Mesothelial cell of epicardium (in vitro differentiated cells): ENCODE measurements around the gene TSPEAR. TPM values are rescaled to one million over a fixed set of nuclear protein-coding genes. Genes with fewer than 3 reads are reported as not detected.
"Not testable (repeated sequence)": the region's sequence is repeated elsewhere in the genome, so short reads cannot be mapped to it uniquely, and the experiment has no call there.

ENCODE experiments used
- DNase-seq, 2 experiments: peaks; one replicate each; pipeline ENCODE4 v3.0.0; 2021; ENCODE audit warnings: low spot score in 2 of 2; ENCODE audit not compliant: unreplicated experiment in 2 of 2
- H3K27ac Mint-ChIP-seq: 2 replicates; pipeline ENCODE4 v1.8.0; 2021; ENCODE audit warnings: mixed read lengths
- H3K27me3 Mint-ChIP-seq: 2 replicates; pipeline ENCODE4 v1.8.0; 2021; ENCODE audit warnings: low read depth, mixed read lengths
- H3K36me3 Mint-ChIP-seq: 2 replicates; pipeline ENCODE4 v1.8.0; 2021; ENCODE audit warnings: mixed read lengths
- H3K4me1 Mint-ChIP-seq: 2 replicates; pipeline ENCODE4 v1.8.0; 2021; ENCODE audit warnings: mixed read lengths
- H3K4me3 Mint-ChIP-seq: 2 replicates; pipeline ENCODE4 v1.8.0; 2021; ENCODE audit warnings: mild to moderate bottlenecking, moderate library complexity, mixed read lengths
- H3K9me3 Mint-ChIP-seq: 2 replicates; pipeline ENCODE4 v1.8.0; 2021; ENCODE audit warnings: mixed read lengths
- CTCF ChIP-seq: fragments of 200-600 bp; sonication (generic); IDR thresholded peaks from one replicate; pipeline ENCODE4 v1.5.0; 2021; ENCODE audit warnings: antibody characterized with exemption; ENCODE audit not compliant: unreplicated experiment
- total RNA-seq: library from RNA; stranded (reverse); gene quantifications from 3 replicates; pipeline ENCODE4 v1.2.1, GENCODE V29; 2021

Gene TSPEAR
- total RNA-seq, 1 donor from 2014 or later: 0.11 TPM

- H3K4me1 Mint-ChIP-seq: peaks cover 4% of the 10 kb centered on the region
Observed at GRCh38 chr21:44667612-44668011, 43.8 kb downstream of the TSPEAR start.

GRCh38 chr21:44666401-44667320, 44.7 kb downstream of the TSPEAR start, which contains the start of gene KRTAP12-2:
KRTAP12-2 (minus strand) TSS chr21:44666927; CDS start chr21:44666886, 41 bp downstream.
- H3K4me3 Mint-ChIP-seq: no peak within 1 kb of the TSS
- no peak within 1 kb of the TSS for H3K27ac Mint-ChIP-seq
- H3K27me3 Mint-ChIP-seq: peaks cover 4% of the 10 kb centered on the region
- no peaks in the 10 kb centered on the region for H3K36me3 Mint-ChIP-seq
- peak in 1 of 2 experiments; percentile 13 for DNase-seq
- TF ChIP-seq CTCF: no peak
- H3K9me3 Mint-ChIP-seq: peaks cover 49% of the 10 kb centered on the region
- H3K4me1 Mint-ChIP-seq: peaks cover 4% of the 10 kb centered on the region

More at GRCh38 chr21:44667612-44668011, 43.8 kb downstream of the TSPEAR start:
- Mint-ChIP-seq H3K36me3 (no peaks in the 10 kb centered on the region), H3K27me3 (peaks cover 2% of the 10 kb centered on the region), H3K9me3 (peaks cover 49% of the 10 kb centered on the region), H3K27ac (no peak overlapping the region), H3K4me3 (no peak overlapping the region)
- TF ChIP-seq CTCF: no peak
- no peak for DNase-seq

GRCh38 chr21:44664691-44665090, 46.7 kb downstream of the TSPEAR start:
- H3K4me3 Mint-ChIP-seq: no peak overlapping the region
- no peak for DNase-seq
- H3K27ac Mint-ChIP-seq: no peak overlapping the region
- no peaks in the 10 kb centered on the region for H3K36me3 Mint-ChIP-seq
- H3K27me3 Mint-ChIP-seq: peaks cover 4% of the 10 kb centered on the region
- TF ChIP-seq CTCF: no peak
- H3K9me3 Mint-ChIP-seq: peaks cover 36% of the 10 kb centered on the region
- peaks cover 4% of the 10 kb centered on the region for H3K4me1 Mint-ChIP-seq

- H3K9me3 Mint-ChIP-seq: peaks cover 31% of the 10 kb centered on the region
- not testable (repeated sequence) for H3K4me3 Mint-ChIP-seq, H3K36me3 Mint-ChIP-seq, H3K27me3 Mint-ChIP-seq, H3K4me1 Mint-ChIP-seq, H3K27ac Mint-ChIP-seq
- peak in 1 of 2 experiments; percentile 7 for DNase-seq
Observed at GRCh38 chr21:44661567-44661966, 49.8 kb downstream of the TSPEAR start.

- Mint-ChIP-seq H3K4me1 (no peaks in the 10 kb centered on the region), H3K36me3 (peaks cover 1% of the 10 kb centered on the region), H3K27me3 (peaks cover 7% of the 10 kb centered on the region), H3K27ac (no peak overlapping the region), H3K4me3 (no peak overlapping the region), H3K9me3 (peaks cover 35% of the 10 kb centered on the region)
- no peak for TF ChIP-seq CTCF
- peak in 1 of 2 experiments; percentile 13 for DNase-seq
Observed at GRCh38 chr21:44658913-44659595, 52.3 kb downstream of the TSPEAR start.

GRCh38 chr21:44658541-44658910, 52.8 kb downstream of the TSPEAR start:
- H3K27me3 Mint-ChIP-seq: peaks cover 7% of the 10 kb centered on the region
- peaks cover 30% of the 10 kb centered on the region for H3K9me3 Mint-ChIP-seq
- H3K27ac Mint-ChIP-seq: no peak overlapping the region
- H3K4me1 Mint-ChIP-seq: no peaks in the 10 kb centered on the region
- H3K36me3 Mint-ChIP-seq: peaks cover 1% of the 10 kb centered on the region
- H3K4me3 Mint-ChIP-seq: no peak overlapping the region
- DNase-seq: peak in 1 of 2 experiments; percentile 16
- TF ChIP-seq CTCF: no peak
